Right lobe of liver (tissue), 4 donors: ENCODE measurements around the gene KRT6A.

Experiments used
- CTCF ChIP-seq, 4 donors: fragments of 200-600 bp in 3 of 4; fragments of 450-650 bp in 1 of 4; IDR thresholded peaks; one replicate each; pipeline versions ENCODE4 v1.5.1 to v1.8.0; 2016 to 2022; ENCODE audit warnings: antibody characterized with exemption in 4 of 4, mild to moderate bottlenecking in 2 of 4
- POLR2A ChIP-seq: fragments of 450-650 bp; IDR thresholded peaks from one replicate; pipeline ENCODE4 v1.6.1; 2017; ENCODE audit warnings: antibody characterized with exemption, mild to moderate bottlenecking
- donor health status: DM: no; HTN: no; CAD: no.
- donor health status: DM: no; HTN: no; CAD: no.
- donor health status: DM: no; HTN: yes; CAD: no.

GRCh38 chr12:52455821-52456220 lies 37.2 kb downstream of the KRT6A start:
- TF ChIP-seq CTCF (IDR thresholded peaks at IDR 0.05) (no peak), POLR2A (no peak)
